Measurements from ENCODE around the gene RDH8.

RDH8 gene, protein sequence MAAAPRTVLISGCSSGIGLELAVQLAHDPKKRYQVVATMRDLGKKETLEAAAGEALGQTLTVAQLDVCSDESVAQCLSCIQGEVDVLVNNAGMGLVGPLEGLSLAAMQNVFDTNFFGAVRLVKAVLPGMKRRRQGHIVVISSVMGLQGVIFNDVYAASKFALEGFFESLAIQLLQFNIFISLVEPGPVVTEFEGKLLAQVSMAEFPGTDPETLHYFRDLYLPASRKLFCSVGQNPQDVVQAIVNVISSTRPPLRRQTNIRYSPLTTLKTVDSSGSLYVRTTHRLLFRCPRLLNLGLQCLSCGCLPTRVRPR

DNA sequence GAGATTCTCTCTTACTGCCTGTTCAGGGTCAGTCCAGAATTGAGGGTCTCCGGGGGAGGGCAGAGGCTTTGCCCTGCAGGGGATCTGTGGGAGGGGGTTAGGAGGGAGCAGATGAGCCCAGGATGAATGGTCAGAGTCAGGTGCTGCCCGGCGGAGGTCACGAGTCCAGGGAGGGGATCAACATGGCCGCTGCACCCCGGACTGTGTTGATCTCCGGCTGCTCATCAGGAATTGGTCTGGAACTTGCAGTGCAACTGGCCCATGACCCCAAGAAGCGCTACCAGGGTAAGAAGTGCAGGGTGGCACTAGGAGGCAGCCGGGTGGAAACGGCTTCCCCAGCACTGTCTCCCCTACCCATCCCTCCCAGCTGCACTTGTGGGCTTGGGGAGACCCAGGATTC is at the start of gene RDH8:
TSS of gene RDH8 (plus strand) at position 168 of the 400 bp plus-strand sequence. CDS start at position 183, 15 bp downstream.
- TF ChIP-seq, protein P1, sequence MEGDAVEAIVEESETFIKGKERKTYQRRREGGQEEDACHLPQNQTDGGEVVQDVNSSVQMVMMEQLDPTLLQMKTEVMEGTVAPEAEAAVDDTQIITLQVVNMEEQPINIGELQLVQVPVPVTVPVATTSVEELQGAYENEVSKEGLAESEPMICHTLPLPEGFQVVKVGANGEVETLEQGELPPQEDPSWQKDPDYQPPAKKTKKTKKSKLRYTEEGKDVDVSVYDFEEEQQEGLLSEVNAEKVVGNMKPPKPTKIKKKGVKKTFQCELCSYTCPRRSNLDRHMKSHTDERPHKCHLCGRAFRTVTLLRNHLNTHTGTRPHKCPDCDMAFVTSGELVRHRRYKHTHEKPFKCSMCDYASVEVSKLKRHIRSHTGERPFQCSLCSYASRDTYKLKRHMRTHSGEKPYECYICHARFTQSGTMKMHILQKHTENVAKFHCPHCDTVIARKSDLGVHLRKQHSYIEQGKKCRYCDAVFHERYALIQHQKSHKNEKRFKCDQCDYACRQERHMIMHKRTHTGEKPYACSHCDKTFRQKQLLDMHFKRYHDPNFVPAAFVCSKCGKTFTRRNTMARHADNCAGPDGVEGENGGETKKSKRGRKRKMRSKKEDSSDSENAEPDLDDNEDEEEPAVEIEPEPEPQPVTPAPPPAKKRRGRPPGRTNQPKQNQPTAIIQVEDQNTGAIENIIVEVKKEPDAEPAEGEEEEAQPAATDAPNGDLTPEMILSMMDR (IDR thresholded peaks at IDR 0.05; ENCODE audit: low read length, missing control alignments), result no peak
- H3K4me3 ChIP-seq (replicated peaks; ENCODE audit: low read depth, low read length), result no peak within 1 kb of the TSS
- DNase-seq (ENCODE audit: low read depth), result no peak

DNA sequence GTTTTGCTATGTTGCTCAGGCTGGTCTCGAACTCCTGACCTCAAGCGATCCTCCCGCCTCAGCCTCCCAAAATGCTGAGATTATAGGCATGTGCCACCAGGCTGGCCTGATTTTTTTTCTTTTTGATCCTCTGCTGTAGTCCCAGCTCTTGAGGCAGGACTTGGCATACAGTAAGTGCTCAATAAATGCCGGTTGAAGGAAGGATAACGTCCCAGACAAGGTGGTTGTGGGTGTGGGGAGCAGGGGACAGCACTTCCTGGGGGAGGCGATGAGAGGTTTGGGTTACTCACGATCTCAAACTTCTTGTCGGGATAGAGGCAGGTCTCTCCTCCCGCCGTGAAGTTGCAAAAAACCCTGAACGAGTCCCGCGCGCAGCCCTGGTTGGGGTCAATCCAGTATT is 47.3 kb upstream of the RDH8 start:
- TF ChIP-seq, protein P1 (IDR thresholded peaks at IDR 0.05; ENCODE audit: low read length, missing control alignments), result no peak
- no peak overlapping the region for H3K4me3 ChIP-seq (replicated peaks; ENCODE audit: low read depth, low read length)
- DNase-seq (ENCODE audit: low read depth), result no peak

- H3K4me3 ChIP-seq (replicated peaks; ENCODE audit: low read depth, low read length), result no peak overlapping the region
- no peak for DNase-seq (ENCODE audit: low read depth)
- TF ChIP-seq, protein P1 (IDR thresholded peaks at IDR 0.05; ENCODE audit: low read length, missing control alignments), result no peak
Observed at GRCh38 chr19:9966448-9966847, 46.8 kb upstream of the RDH8 start.

GRCh38 chr19:9967326-9967725 is 46.0 kb upstream of the RDH8 start:
- TF ChIP-seq, protein P1 (IDR thresholded peaks at IDR 0.05; ENCODE audit: low read length, missing control alignments), result no peak
- peak; percentile 13 for DNase-seq (ENCODE audit: low read depth)
- no peak overlapping the region for H3K4me3 ChIP-seq (replicated peaks; ENCODE audit: low read depth, low read length)

DNA sequence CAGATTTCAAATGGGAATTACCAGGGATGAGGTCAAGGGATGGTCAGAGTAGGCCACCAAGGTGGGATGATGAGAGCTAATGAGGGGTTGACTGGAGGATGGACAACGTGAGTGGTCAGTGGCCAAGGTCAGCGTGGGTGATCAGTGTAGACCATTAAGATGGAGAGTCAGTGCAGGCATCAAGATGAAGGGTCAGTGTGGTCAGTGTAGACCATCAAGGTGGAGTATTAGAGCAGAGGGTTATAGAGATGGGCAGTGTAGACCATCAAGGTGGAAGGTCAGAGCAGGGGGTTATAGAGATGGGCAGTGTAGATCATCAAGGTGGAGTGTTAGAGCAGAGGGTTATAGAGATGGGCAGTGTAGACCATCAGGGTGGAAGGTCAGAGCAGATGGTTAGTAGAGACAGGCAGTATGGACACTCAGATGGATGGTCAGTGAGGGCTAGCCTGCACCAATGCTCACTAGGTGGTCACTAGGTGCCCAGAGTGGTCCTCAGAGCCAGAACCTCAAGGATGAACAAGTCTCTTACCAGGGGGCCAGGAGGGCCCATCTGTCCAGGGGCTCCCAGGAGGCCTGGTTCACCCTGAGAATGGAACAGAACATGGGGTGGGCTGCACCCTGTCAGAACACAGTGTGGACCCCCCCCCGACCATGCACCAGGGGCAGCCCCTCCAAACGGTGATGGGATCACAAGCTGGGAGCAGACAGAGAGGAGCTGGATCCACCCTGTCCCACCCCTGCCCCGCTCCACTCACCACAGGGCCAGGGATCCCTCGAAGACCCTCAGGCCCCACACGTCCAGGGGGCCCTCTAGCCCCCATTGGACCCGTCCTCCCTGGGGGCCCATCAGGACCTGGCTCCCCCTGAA is 44.2 kb upstream of the RDH8 start:
- no peak for DNase-seq (ENCODE audit: low read depth)
- no peak overlapping the region for H3K4me3 ChIP-seq (replicated peaks; ENCODE audit: low read depth, low read length)
- TF ChIP-seq, protein P1 (IDR thresholded peaks at IDR 0.05; ENCODE audit: low read length, missing control alignments), result no peak

DNA sequence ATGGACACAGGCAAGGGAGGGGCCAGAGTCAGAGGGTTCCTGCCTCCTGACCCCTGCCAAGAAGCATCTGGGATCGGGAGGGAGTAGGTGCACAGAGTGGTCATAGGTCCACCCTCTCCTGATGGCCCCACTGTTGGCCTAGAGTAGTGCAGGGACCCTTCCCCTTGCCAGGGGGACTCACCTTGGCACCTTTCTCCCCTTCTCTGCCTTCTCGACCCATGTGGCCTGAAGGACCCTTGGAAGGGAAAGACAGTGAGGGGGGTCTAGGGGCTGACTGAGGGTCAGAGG is 43.7 kb upstream of the RDH8 start:
- DNase-seq (ENCODE audit: low read depth), result no peak
- TF ChIP-seq, protein P1 (IDR thresholded peaks at IDR 0.05; ENCODE audit: low read length, missing control alignments), result no peak
- no peak overlapping the region for H3K4me3 ChIP-seq (replicated peaks; ENCODE audit: low read depth, low read length)

Measured in fibroblast of pulmonary artery (primary cell).